Activated CD4-positive, alpha-beta T cell treated with anti-CD3 and anti-CD28 coated beads for 1 hour (primary cell): ENCODE measurements around the gene EHBP1.

Source experiments
- DNase-seq: peaks from one replicate; pipeline ENCODE4 v3.0.0-alpha.2; 2020

EHBP1 gene

GRCh38 chr2:62895632-62896009 is 190.1 kb downstream of the EHBP1 start:
- DNase-seq, result no peak

GRCh38 chr2:62897187-62897827 is 191.8 kb downstream of the EHBP1 start:
- DNase-seq, result no peak

GRCh38 chr2:62904344-62904743 is 198.8 kb downstream of the EHBP1 start:
- no peak for DNase-seq

- no peak for DNase-seq
These were observed 202.6 kb downstream of the EHBP1 start for GRCh38 chr2:62908145-62908544.

- no peak for DNase-seq
These were observed 207.8 kb downstream of the EHBP1 start for GRCh38 chr2:62913311-62913710.

- DNase-seq, result no peak
These were observed 213.5 kb downstream of the EHBP1 start for GRCh38 chr2:62919041-62919440.

- DNase-seq, result no peak
These were observed 214.6 kb downstream of the EHBP1 start for GRCh38 chr2:62920070-62920469.

- DNase-seq, result no peak
These were observed 217.7 kb downstream of the EHBP1 start for GRCh38 chr2:62923242-62923641.

GRCh38 chr2:62923881-62924280 is 218.4 kb downstream of the EHBP1 start:
- DNase-seq, result no peak

- no peak for DNase-seq
These were observed 222.5 kb downstream of the EHBP1 start for GRCh38 chr2:62928015-62928414.

GRCh38 chr2:62931536-62931935 is 226.0 kb downstream of the EHBP1 start:
- no peak for DNase-seq

GRCh38 chr2:62933398-62933917 is 227.9 kb downstream of the EHBP1 start:
- DNase-seq, result no peak

- DNase-seq, result no peak
These were observed 229.0 kb downstream of the EHBP1 start for GRCh38 chr2:62934517-62934916.

- DNase-seq, result no peak
These were observed 232.6 kb downstream of the EHBP1 start for GRCh38 chr2:62938126-62938525.

- no peak for DNase-seq
These were observed 234.4 kb downstream of the EHBP1 start for GRCh38 chr2:62939735-62940491.

- no peak for DNase-seq
These were observed 235.2 kb downstream of the EHBP1 start for GRCh38 chr2:62940697-62941096.

GRCh38 chr2:62941413-62941812 is 235.9 kb downstream of the EHBP1 start:
- no peak for DNase-seq

GRCh38 chr2:62944362-62944761 is 238.8 kb downstream of the EHBP1 start:
- DNase-seq, result no peak

- no peak for DNase-seq
These were observed 241.9 kb downstream of the EHBP1 start for GRCh38 chr2:62947403-62947802.

- DNase-seq, result no peak
These were observed 251.1 kb downstream of the EHBP1 start for GRCh38 chr2:62956651-62957050.

GRCh38 chr2:62958206-62958605 is 252.7 kb downstream of the EHBP1 start:
- no peak for DNase-seq

- DNase-seq, result no peak
These were observed 258.5 kb downstream of the EHBP1 start for GRCh38 chr2:62964050-62964449.

- DNase-seq, result no peak
These were observed 259.2 kb downstream of the EHBP1 start for GRCh38 chr2:62964671-62965070.

- DNase-seq, result no peak
These were observed 261.5 kb downstream of the EHBP1 start for GRCh38 chr2:62966991-62967390.

GRCh38 chr2:62968168-62968567 is 262.7 kb downstream of the EHBP1 start:
- DNase-seq, result no peak
